Suprapubic skin (tissue), 4 donors: ENCODE data around the gene SLC6A18. TPM values are rescaled to one million over a fixed set of nuclear protein-coding genes. Genes with fewer than 3 reads are reported as not detected.

ENCODE experiments used
- DNase-seq, 2 donors: peaks; one replicate each; pipeline ENCODE4 v3.0.0-alpha.2; 2019; ENCODE audit warnings: low spot score in 2 of 2
- H3K27ac ChIP-seq: fragments of 200-600 bp; sonication (generic); one replicate; pipeline ENCODE4 v1.5.1; 2019
- H3K27me3 ChIP-seq: fragments of 200-600 bp; sonication (generic); one replicate; pipeline ENCODE4 v1.5.1; 2019
- H3K36me3 ChIP-seq: fragments of 200-600 bp; sonication (generic); one replicate; pipeline ENCODE4 v1.5.1; 2019
- H3K4me1 ChIP-seq: fragments of 200-600 bp; sonication (generic); one replicate; pipeline ENCODE4 v1.5.1; 2019
- H3K4me3 ChIP-seq: fragments of 200-600 bp; sonication (generic); one replicate; pipeline ENCODE4 v1.5.1; 2019; ENCODE audit warnings: mild to moderate bottlenecking
- H3K9me3 ChIP-seq: fragments of 200-600 bp; sonication (generic); one replicate; pipeline ENCODE4 v1.5.1; 2019
- CTCF ChIP-seq, 2 donors: fragments of 200-600 bp in 1 of 2; fragments of 450-650 bp in 1 of 2; sonication (generic) in 1 of 2; IDR thresholded peaks; one replicate each; pipeline ENCODE4 v1.5.1; 2016 to 2019; ENCODE audit warnings: antibody characterized with exemption in 2 of 2, mild to moderate bottlenecking in 1 of 2, moderate library complexity in 1 of 2
- EP300 ChIP-seq: sonication (generic); formaldehyde crosslinking; IDR thresholded peaks from one replicate; pipeline ENCODE4 v1.6.1; 2017; ENCODE audit warnings: antibody characterized with exemption
- POLR2A ChIP-seq, 2 donors: fragments of 450-650 bp; IDR thresholded peaks; one replicate each; pipeline ENCODE4 v1.6.1; 2017; ENCODE audit warnings: antibody characterized with exemption in 2 of 2, mild to moderate bottlenecking in 2 of 2, moderate library complexity in 2 of 2
- POLR2AphosphoS5 ChIP-seq, 3 donors: sonication (generic); formaldehyde crosslinking; IDR thresholded peaks; one replicate each; pipeline ENCODE4 v1.6.1; 2017; ENCODE audit warnings: antibody characterized with exemption in 3 of 3
- WGBS: methylation state at CpG from one replicate; pipeline ENCODE4 v1.1.5; 2018; 5-methylcytosine and 5-hydroxymethylcytosine counted together
- total RNA-seq, 4 donors: library from RNA; depleted of rRNA; stranded (reverse); fragments of >200 nt; gene quantifications; one replicate each; pipeline ENCODE4 v1.1.0, GENCODE V29; 2016

The SLC6A18 gene
- total RNA-seq, 4 donors from 2014 or later: not detected

DNA sequence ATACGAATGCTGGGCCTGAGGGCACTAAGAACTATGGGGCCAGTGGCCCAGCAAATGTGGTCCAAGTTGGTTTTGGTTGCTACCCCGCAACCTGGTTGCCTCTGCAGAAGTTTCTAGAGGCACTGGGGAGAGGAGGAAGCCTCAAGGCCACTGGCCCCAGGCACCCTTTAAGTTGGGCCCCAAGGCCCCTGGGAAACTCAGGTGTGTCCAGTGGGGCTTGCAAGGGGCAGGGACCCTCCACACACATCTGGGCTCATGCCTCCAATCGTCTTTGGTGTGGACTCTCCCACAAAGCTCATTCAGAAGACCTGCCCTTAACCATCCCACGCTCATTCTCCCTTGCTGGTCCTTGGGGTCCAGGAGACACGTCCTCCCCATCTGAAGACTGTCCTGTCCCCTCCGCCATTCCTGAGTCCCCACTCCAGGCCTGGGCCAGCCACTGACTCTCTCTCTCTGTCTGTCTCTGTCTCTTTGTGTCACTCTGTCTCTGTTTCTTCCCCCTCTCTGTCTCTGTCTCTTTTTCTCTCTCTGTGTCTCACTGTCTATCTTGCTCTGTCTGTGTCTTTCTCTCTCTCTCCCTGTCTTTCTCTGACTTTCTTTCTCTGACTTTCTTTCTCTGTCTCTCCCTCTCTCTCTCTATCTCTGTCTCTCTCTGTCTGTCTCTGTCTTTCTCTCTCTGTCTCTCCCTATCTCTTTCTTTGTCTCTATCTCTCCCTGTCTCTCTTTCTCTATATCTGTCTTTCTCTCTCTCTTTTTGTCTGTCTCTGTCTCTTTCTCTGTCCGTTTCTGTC, 27.1 kb upstream of the SLC6A18 start:
- peaks cover 88% of the 10 kb centered on the region for H3K27me3 ChIP-seq
- H3K27ac ChIP-seq: no peak overlapping the region
- H3K4me1 ChIP-seq: no peaks in the 10 kb centered on the region
- 86% methylated on average over 6 of the region's 7 CpGs for WGBS
- H3K4me3 ChIP-seq: no peak overlapping the region
- no peaks in the 10 kb centered on the region for H3K9me3 ChIP-seq
- no peak for TF ChIP-seq POLR2AphosphoS5 (IDR thresholded peaks at IDR 0.05)
- TF ChIP-seq CTCF (IDR thresholded peaks at IDR 0.05): no peak
- no peak for TF ChIP-seq EP300
- TF ChIP-seq POLR2A (IDR thresholded peaks at IDR 0.05): no peak
- H3K36me3 ChIP-seq: no peaks in the 10 kb centered on the region
- DNase-seq: no peak

- DNase-seq: no peak
- Histone ChIP-seq H3K4me3 (no peak overlapping the region), H3K36me3 (no peaks in the 10 kb centered on the region), H3K9me3 (no peaks in the 10 kb centered on the region), H3K27me3 (peaks cover 90% of the 10 kb centered on the region), H3K27ac (no peak overlapping the region), H3K4me1 (no peaks in the 10 kb centered on the region)
- TF ChIP-seq CTCF (IDR thresholded peaks at IDR 0.05): no peak
- no peak for TF ChIP-seq EP300
- no peak for TF ChIP-seq POLR2A (IDR thresholded peaks at IDR 0.05)
- no peak for TF ChIP-seq POLR2AphosphoS5 (IDR thresholded peaks at IDR 0.05)
Measured at GRCh38 chr5:1199340-1199648, 25.9 kb upstream of the SLC6A18 start.

GRCh38 chr5:1199649-1200494, 25.3 kb upstream of the SLC6A18 start:
- DNase-seq: no peak
- no peak overlapping the region for H3K27ac ChIP-seq
- H3K4me1 ChIP-seq: no peaks in the 10 kb centered on the region
- no peaks in the 10 kb centered on the region for H3K9me3 ChIP-seq
- H3K36me3 ChIP-seq: no peaks in the 10 kb centered on the region
- H3K27me3 ChIP-seq: peaks cover 92% of the 10 kb centered on the region
- H3K4me3 ChIP-seq: no peak overlapping the region
- TF ChIP-seq POLR2A (IDR thresholded peaks at IDR 0.05) (no peak), CTCF (IDR thresholded peaks at IDR 0.05) (no peak), POLR2AphosphoS5 (IDR thresholded peaks at IDR 0.05) (no peak), EP300 (no peak)
- WGBS: 46% methylated on average over 26 of the region's 26 CpGs

- Histone ChIP-seq H3K4me1 (no peaks in the 10 kb centered on the region), H3K36me3 (no peaks in the 10 kb centered on the region), H3K27me3 (peaks cover 94% of the 10 kb centered on the region), H3K9me3 (no peaks in the 10 kb centered on the region), H3K27ac (no peak overlapping the region), H3K4me3 (no peak overlapping the region)
- WGBS: 85% methylated on average over 4 of the region's 28 CpGs
- TF ChIP-seq POLR2AphosphoS5 (IDR thresholded peaks at IDR 0.05) (no peak), EP300 (no peak), POLR2A (IDR thresholded peaks at IDR 0.05) (no peak), CTCF (IDR thresholded peaks at IDR 0.05) (no peak)
- no peak for DNase-seq
Measured at GRCh38 chr5:1200495-1201326, 24.5 kb upstream of the SLC6A18 start.
